NCI-H1417 (cell line): ENCODE measurements around the gene OR51S1.
A peak's percentile ranks its signal among the peaks of the same experiment; 100 is the strongest.
"Not testable (repeated sequence)": the region's sequence is repeated elsewhere in the genome, so short reads cannot be mapped to it uniquely, and the experiment has no call there.

Experiments
- DNase-seq, 3 experiments: peaks; one replicate each; lab custom pipeline; 2025; lab: John Stamatoyannopoulos, UW

OR51S1 gene

GRCh38 chr11:4848908-4849532, at the start of gene OR51S1:
Gene OR51S1, minus strand, starts transcription at chr11:4849208. Its CDS starts 0 bp downstream, at chr11:4849208.
- no peak for DNase-seq

- no peak for DNase-seq
Measured at GRCh38 chr11:4891996-4892640, 43.1 kb upstream of the OR51S1 start.

GRCh38 chr11:4890279-4890678, 41.3 kb upstream of the OR51S1 start:
- DNase-seq, result no peak

- peak in 1 of 3 experiments; percentile 4 for DNase-seq
Measured at GRCh38 chr11:4887591-4887990, 38.6 kb upstream of the OR51S1 start.

- no peak for DNase-seq
Measured at GRCh38 chr11:4886186-4886585, 37.2 kb upstream of the OR51S1 start.

- no peak for DNase-seq
Measured at GRCh38 chr11:4884361-4884760, 35.4 kb upstream of the OR51S1 start.

GRCh38 chr11:4882543-4882942, 33.5 kb upstream of the OR51S1 start:
- peak in 2 of 3 experiments; percentile 28 to 71 for DNase-seq

- peak in 1 of 3 experiments; percentile 42 for DNase-seq
Measured at GRCh38 chr11:4881860-4882500, 33.0 kb upstream of the OR51S1 start, which contains the start of gene OR51T1. Gene OR51T1, plus strand, starts transcription at chr11:4881900. Its CDS starts 0 bp downstream, at chr11:4881900.

- DNase-seq, result no peak
Measured at GRCh38 chr11:4881188-4881587, 32.2 kb upstream of the OR51S1 start.

- peak in 1 of 3 experiments; percentile 44 for DNase-seq
Measured at GRCh38 chr11:4865855-4866254, 16.8 kb upstream of the OR51S1 start.

GRCh38 chr11:4863876-4864275, 14.9 kb upstream of the OR51S1 start:
- DNase-seq, result no peak

GRCh38 chr11:4862447-4863236, 13.6 kb upstream of the OR51S1 start:
- no peak for DNase-seq

GRCh38 chr11:4854286-4854685, 5.3 kb upstream of the OR51S1 start:
- not testable (repeated sequence) for DNase-seq

- DNase-seq, result no peak
Measured at GRCh38 chr11:4851033-4851432, 2.0 kb upstream of the OR51S1 start.

GRCh38 chr11:4839851-4840549, 9.0 kb downstream of the OR51S1 start:
- no peak for DNase-seq

GRCh38 chr11:4830909-4831308, 18.1 kb downstream of the OR51S1 start:
- DNase-seq, result no peak

- DNase-seq, result peak in 2 of 3 experiments; percentile 19 to 50
Measured at GRCh38 chr11:4830346-4830745, 18.7 kb downstream of the OR51S1 start.

- peak; percentile 38 to 64 (median 44) for DNase-seq
Measured at GRCh38 chr11:4826425-4826824, 22.6 kb downstream of the OR51S1 start.

- DNase-seq, result no peak
Measured at GRCh38 chr11:4825132-4825531, 23.9 kb downstream of the OR51S1 start.

- no peak for DNase-seq
Measured at GRCh38 chr11:4821021-4821420, 28.0 kb downstream of the OR51S1 start, which contains the start of gene OR51F2. Gene OR51F2, plus strand, starts transcription at chr11:4821321. Its CDS starts 101 bp downstream, at chr11:4821422.

- no peak for DNase-seq
Measured at GRCh38 chr11:4809246-4809645, 39.8 kb downstream of the OR51S1 start.
